ENCODE measurements around the gene RIMBP3C. TPM values are rescaled to one million over a fixed set of nuclear protein-coding genes. Genes with fewer than 3 reads are reported as not detected.
"Not testable (repeated sequence)": the region's sequence is repeated elsewhere in the genome, so short reads cannot be mapped to it uniquely, and the experiment has no call there.

The RIMBP3C gene
- total and polyA plus RNA-seq, 12 donors: 0.05 to 0.32 (median 0.14) TPM; not detected in 6

DNA sequence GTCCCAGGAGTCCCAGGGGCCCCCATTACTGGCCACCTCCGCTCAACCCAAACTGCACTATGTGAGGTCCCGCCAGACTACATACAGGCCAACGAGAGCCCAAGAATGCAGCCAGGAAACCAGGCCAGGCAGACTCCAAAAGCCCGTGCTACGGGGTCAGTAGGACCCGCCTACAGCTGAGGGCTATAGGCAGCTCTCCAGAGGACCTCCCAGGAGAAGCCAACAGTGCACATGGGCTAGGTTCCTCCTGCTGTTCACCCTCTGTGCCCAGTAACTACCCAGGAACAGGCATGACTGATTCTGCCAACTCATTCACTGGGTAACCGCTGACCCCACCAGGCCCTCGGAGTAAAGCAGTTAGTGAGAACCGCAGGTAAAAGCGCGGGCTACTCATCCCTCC lies 39.2 kb downstream of the RIMBP3C start:
- DNase-seq; intact Hi-C loops (cut with DNase I); H3K9me3 ChIP-seq; H3K27me3 ChIP-seq; H3K27ac ChIP-seq; H3K4me1 ChIP-seq; H3K36me3 ChIP-seq; H3K4me3 ChIP-seq: not testable (repeated sequence)
- WGBS, 2 donors: 93 to 100% methylated on average over 3 to 5 of the region's 11 CpGs
- peak in 3 of 8 donors; percentile 14 to 26 (median 20) for ATAC-seq

DNA sequence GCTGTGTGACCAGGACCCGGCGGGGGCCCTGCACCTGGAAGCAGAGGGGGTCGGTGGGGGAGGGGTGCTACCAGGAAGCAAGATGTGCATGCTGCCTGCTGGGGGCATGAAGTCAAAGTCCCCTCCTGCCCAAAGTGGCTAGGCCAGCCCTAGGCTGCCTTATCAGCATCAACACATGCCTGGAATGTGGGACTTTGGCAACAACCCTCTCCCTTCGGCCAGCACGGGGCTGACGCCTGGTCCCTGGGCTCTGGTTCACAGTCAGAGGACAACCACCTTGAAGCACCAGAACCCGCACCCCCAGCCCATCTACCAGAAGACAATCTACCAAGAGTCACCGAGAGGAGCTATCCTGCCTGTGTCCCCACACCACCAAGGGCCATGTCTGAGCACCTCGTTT lies 40.9 kb downstream of the RIMBP3C start:
- DNase-seq; H3K4me1 ChIP-seq; H3K9me3 ChIP-seq; H3K27me3 ChIP-seq; H3K4me3 ChIP-seq; intact Hi-C loops (cut with DNase I); H3K27ac ChIP-seq; H3K36me3 ChIP-seq: not testable (repeated sequence)
- ATAC-seq: peak in 6 of 8 donors; percentile 50 to 81 (median 70)
- no CpG with 5 or more reads among the region's 9 CpGs for WGBS, 2 donors

DNA sequence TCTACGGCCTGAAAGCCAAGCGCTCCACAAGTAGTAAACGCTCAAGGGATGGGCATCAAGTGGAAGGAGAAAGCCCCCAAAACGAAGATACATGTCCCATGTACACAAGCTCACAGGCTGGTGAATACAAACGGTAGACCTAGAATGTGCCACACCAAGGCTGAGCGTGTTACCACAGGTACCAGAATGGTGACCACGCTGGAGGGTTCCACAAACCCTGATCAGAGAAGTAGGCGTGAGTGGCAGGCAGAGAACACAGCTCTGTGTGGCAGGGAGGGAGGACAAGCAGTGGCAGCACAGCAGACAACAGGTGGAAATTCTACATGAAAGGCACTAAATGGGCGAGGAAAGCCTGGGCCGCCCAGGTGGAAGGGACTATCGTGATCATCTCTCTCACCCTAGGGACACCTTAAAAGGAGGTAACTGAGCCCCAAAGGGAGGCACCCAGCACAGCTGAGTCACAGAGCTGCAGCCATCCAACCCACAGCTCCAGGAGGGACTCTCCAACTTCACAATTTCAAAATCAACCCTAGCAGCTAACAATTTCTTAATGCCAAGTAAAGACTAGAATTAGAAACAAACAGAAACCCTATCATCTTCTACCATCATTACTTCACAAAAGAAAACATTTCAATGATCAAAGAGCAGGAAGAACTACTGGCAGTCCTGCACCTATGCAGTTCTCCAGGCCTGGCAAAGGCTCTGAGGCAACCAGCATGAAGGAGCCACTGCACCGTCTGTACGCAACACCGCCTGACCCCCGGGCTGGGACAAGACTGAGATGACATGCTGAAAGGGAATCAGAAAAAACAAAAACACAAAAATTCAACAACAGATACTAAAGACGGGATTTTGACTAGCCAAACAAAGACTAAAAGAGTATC lies 51.4 kb downstream of the RIMBP3C start:
- DNase-seq; H3K27ac ChIP-seq; H3K4me1 ChIP-seq; ATAC-seq; H3K36me3 ChIP-seq; intact Hi-C loops (cut with DNase I); H3K9me3 ChIP-seq; H3K4me3 ChIP-seq; H3K27me3 ChIP-seq: not testable (repeated sequence)
- WGBS, 2 donors: no CpG with 5 or more reads among the region's 16 CpGs

DNA sequence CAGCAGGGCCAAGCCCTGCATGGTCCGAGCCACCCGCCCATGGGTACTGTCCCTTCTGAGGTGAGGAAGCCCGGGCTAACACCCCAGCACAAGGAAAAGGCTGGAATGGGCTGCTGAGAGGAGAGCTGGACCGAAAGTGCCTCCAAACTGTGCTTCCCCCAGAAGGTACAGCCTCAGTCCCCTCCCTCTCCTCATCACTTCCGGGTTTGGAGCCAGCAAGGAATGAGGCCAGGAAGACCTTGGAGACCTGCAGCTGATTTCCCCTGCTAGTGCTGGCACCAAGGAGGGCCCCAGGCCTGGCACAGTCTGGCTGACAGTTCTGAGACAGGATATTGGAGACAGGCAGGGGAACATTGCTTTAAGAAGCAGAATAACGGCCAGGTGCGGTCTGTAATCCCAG lies 52.8 kb downstream of the RIMBP3C start:
- H3K36me3 ChIP-seq; DNase-seq; H3K9me3 ChIP-seq; H3K4me1 ChIP-seq; H3K27me3 ChIP-seq; H3K27ac ChIP-seq; H3K4me3 ChIP-seq; intact Hi-C loops (cut with DNase I): not testable (repeated sequence)
- peak in 1 of 8 donors; percentile 22 for ATAC-seq
- WGBS, 2 donors: no CpG with 5 or more reads among the region's 7 CpGs

DNA sequence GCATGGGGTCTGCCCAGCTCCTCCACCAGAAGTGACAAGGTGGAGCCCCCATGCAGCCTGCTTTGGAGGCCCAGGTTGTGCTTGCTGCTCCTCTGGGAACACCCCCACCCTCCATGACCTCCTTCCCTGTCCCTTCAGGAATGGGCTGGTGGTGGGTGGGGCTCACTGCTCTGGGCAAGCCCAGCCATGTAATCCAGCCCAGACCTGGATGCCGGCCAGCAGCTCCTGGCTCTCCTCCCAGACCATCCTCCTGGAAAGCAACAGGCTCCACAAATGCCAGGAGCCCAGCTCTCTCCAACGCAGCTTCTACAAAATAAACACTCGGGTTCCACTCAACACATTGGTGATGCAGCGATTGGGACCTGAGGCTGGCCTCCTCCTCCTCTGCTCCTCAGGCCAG lies 53.3 kb downstream of the RIMBP3C start:
- H3K9me3 ChIP-seq; intact Hi-C loops (cut with DNase I); DNase-seq; H3K27me3 ChIP-seq; H3K4me1 ChIP-seq; H3K36me3 ChIP-seq; H3K27ac ChIP-seq; H3K4me3 ChIP-seq: not testable (repeated sequence)
- ATAC-seq: peak; percentile 76 to 89 (median 84)
- no CpG with 5 or more reads among the region's 4 CpGs for WGBS, 2 donors

Other genes starting within 250 kb of the RIMBP3C start
- gene RIMBP3B, start 167.7 kb downstream of the RIMBP3C start, total RNA-seq: under 1 TPM in 4 of 10 donors, not detected in 6; 0.04 to 0.21 (median 0.10) TPM
- under 1 TPM in 1 of 2 donors, not detected in 1; 0.03 TPM for gene RIMBP3B, start 167.7 kb downstream of the RIMBP3C start, polyA plus RNA-seq
- gene HIC2, start 134.1 kb downstream of the RIMBP3C start, total RNA-seq: 1 to 10 TPM; 1.2 to 2.4 (median 1.8) TPM
- 1 to 10 TPM in 1 of 2 donors, under 1 TPM in 1; 0.65 to 2.0 TPM for gene HIC2, start 134.1 kb downstream of the RIMBP3C start, polyA plus RNA-seq
- gene TMEM191C, start 84.1 kb downstream of the RIMBP3C start, total RNA-seq: 1 to 10 TPM in 2 of 10 donors, under 1 TPM in 6, not detected in 2; 0.26 to 1.8 (median 0.85) TPM
- 1 to 10 TPM in 1 of 2 donors, under 1 TPM in 1; 0.70 to 1.1 TPM for gene TMEM191C, start 84.1 kb downstream of the RIMBP3C start, polyA plus RNA-seq
- gene UBE2L3, start 16.3 kb upstream of the RIMBP3C start, total RNA-seq: 10 to 100 TPM; 43.1 to 61.3 (median 49.5) TPM
- gene UBE2L3, start 16.3 kb upstream of the RIMBP3C start, polyA plus RNA-seq: 10 to 100 TPM; 52.1 to 63.6 TPM
- 1 to 10 TPM; 2.3 to 6.1 (median 4.0) TPM for gene YDJC, start 78.6 kb upstream of the RIMBP3C start, total RNA-seq
- 10 to 100 TPM; 12.7 to 26.4 TPM for gene YDJC, start 78.6 kb upstream of the RIMBP3C start, polyA plus RNA-seq
- under 1 TPM in 6 of 10 donors, not detected in 4; 0.11 to 0.35 (median 0.28) TPM for gene CCDC116, start 81.3 kb upstream of the RIMBP3C start, total RNA-seq
- gene CCDC116, start 81.3 kb upstream of the RIMBP3C start, polyA plus RNA-seq: 1 to 10 TPM in 1 of 2 donors, under 1 TPM in 1; 0.19 to 1.2 TPM
- gene SDF2L1, start 90.8 kb upstream of the RIMBP3C start, total RNA-seq: 10 to 100 TPM; 10.8 to 41.0 (median 18.2) TPM
- gene SDF2L1, start 90.8 kb upstream of the RIMBP3C start, polyA plus RNA-seq: 100 to 1,000 TPM in 1 of 2 donors, 10 to 100 TPM in 1; 17.6 to 325 TPM
- gene PPIL2, start 114.6 kb upstream of the RIMBP3C start, total RNA-seq: 10 to 100 TPM; 20.4 to 31.0 (median 25.8) TPM
- 10 to 100 TPM; 18.4 to 31.9 TPM for gene PPIL2, start 114.6 kb upstream of the RIMBP3C start, polyA plus RNA-seq
- 10 to 100 TPM in 3 of 10 donors, 1 to 10 TPM in 7; 1.5 to 14.6 (median 8.0) TPM for gene YPEL1, start 184.3 kb upstream of the RIMBP3C start, total RNA-seq
- gene YPEL1, start 184.3 kb upstream of the RIMBP3C start, polyA plus RNA-seq: 1 to 10 TPM; 1.7 to 4.2 TPM